ENCODE measurements around the gene CA11. TPM values are rescaled to one million over a fixed set of nuclear protein-coding genes. Genes with fewer than 3 reads are reported as not detected.

The CA11 gene
- total RNA-seq, 1 donor from 2014 or later = 8.8 TPM

GRCh38 chr19:48644355-48644754 lies 1.6 kb downstream of the CA11 start:
- intact Hi-C loops (cut with micrococcal nuclease) = loop anchor here (1.0 kb wide), 1 partner anchor 228 kb away; the partner anchor contains the start of gene PPP1R15A

GRCh38 chr19:48642862-48643261 lies 3.1 kb downstream of the CA11 start:
- intact Hi-C loops (cut with micrococcal nuclease) = no loop called here

GRCh38 chr19:48641850-48642249 lies 4.1 kb downstream of the CA11 start:
- intact Hi-C loops (cut with micrococcal nuclease) = no loop called here

- intact Hi-C loops (cut with micrococcal nuclease) = loop anchor here (5.0 to 10.0 kb wide), 4 partner anchors 263 to 1385 kb away; partner anchors contain the start of genes C19orf73, CCDC9, NUCB1 and PPFIA3
These were observed 6.3 kb downstream of the CA11 start for GRCh38 chr19:48639483-48640375.

- intact Hi-C loops (cut with micrococcal nuclease) = loop anchor here (1.0 to 10.0 kb wide), 6 partner anchors 7 to 1384 kb away; partner anchors contain the start of genes C19orf73, CA11, CCDC9 and NUCB1
These were observed 7.1 kb downstream of the CA11 start for GRCh38 chr19:48638831-48639381.

- intact Hi-C loops (cut with micrococcal nuclease) = loop anchor here (1.0 to 10.0 kb wide), 13 partner anchors 8 to 1383 kb away; partner anchors contain the start of genes C19orf73, CA11, CCDC9 and CYTH2
These were observed 7.8 kb downstream of the CA11 start for GRCh38 chr19:48637948-48638830.

- intact Hi-C loops (cut with micrococcal nuclease) = loop anchor here (1.0 to 10.0 kb wide), 11 partner anchors 13 to 1383 kb away; partner anchors contain the start of genes C19orf73, CCDC9, CYTH2 and GYS1
These were observed 8.5 kb downstream of the CA11 start for GRCh38 chr19:48637449-48637947.

- intact Hi-C loops (cut with micrococcal nuclease) = loop anchor here (1.0 to 10.0 kb wide), 11 partner anchors 13 to 1382 kb away; partner anchors contain the start of genes C19orf73, CCDC9, CYTH2 and GYS1
These were observed 9.0 kb downstream of the CA11 start, which contains the start of gene DBP for GRCh38 chr19:48636859-48637448. Gene DBP (minus strand): TSS chr19:48637379. CDS start chr19:48636994, 385 bp downstream.

- intact Hi-C loops (cut with micrococcal nuclease) = loop anchor here (2.0 to 10.0 kb wide), 5 partner anchors 266 to 1381 kb away; partner anchors contain the start of genes C19orf73, CCDC9, NUCB1 and PPFIA3
These were observed 9.8 kb downstream of the CA11 start for GRCh38 chr19:48635966-48636858.

- intact Hi-C loops (cut with micrococcal nuclease) = loop anchor here (5.0 to 10.0 kb wide), 4 partner anchors 267 to 1381 kb away; partner anchors contain the start of genes C19orf73, CCDC9, NUCB1 and PPFIA3
These were observed 10.6 kb downstream of the CA11 start for GRCh38 chr19:48635263-48635965.

GRCh38 chr19:48634424-48635262 lies 11.3 kb downstream of the CA11 start:
- intact Hi-C loops (cut with micrococcal nuclease) = loop anchor here (1.0 to 10.0 kb wide), 5 partner anchors 15 to 1380 kb away; partner anchors contain the start of genes C19orf73, CCDC9, NUCB1 and PPFIA3

- intact Hi-C loops (cut with micrococcal nuclease) = loop anchor here (1.0 to 10.0 kb wide), 2 partner anchors 15 to 1379 kb away; partner anchors contain the start of genes CCDC9, RPL18 and SPHK2
These were observed 12.0 kb downstream of the CA11 start for GRCh38 chr19:48634036-48634342.

GRCh38 chr19:48633148-48634035 lies 12.6 kb downstream of the CA11 start:
- intact Hi-C loops (cut with micrococcal nuclease) = loop anchor here (1.0 to 10.0 kb wide), 2 partner anchors 14 to 1379 kb away; partner anchors contain the start of genes CCDC9, RPL18 and SPHK2

- intact Hi-C loops (cut with micrococcal nuclease) = loop anchor here (10.0 kb wide), 1 partner anchor 1378 kb away; the partner anchor contains the start of gene CCDC9
These were observed 13.3 kb downstream of the CA11 start for GRCh38 chr19:48632692-48633147.

GRCh38 chr19:48632286-48632685 lies 13.7 kb downstream of the CA11 start:
- intact Hi-C loops (cut with micrococcal nuclease) = loop anchor here (10.0 kb wide), 1 partner anchor 1377 kb away; the partner anchor contains the start of gene CCDC9

- intact Hi-C loops (cut with micrococcal nuclease) = loop anchor here (10.0 kb wide), 1 partner anchor 1376 kb away; the partner anchor contains the start of gene CCDC9
These were observed 14.8 kb downstream of the CA11 start for GRCh38 chr19:48631225-48631624.

Data from T-helper 1 cell treated with Interleukin-12 subunit alpha and Interleukin-12 subunit beta and Interleukin-4 antibody, amounts not matched to agents 30 ng/mL and 1 ng/mL, for 36 hours (primary cell).